GM20431 (cell line): ENCODE measurements around the gene STAM2.
"Not testable (repeated sequence)": the region's sequence is repeated elsewhere in the genome, so short reads cannot be mapped to it uniquely, and the experiment has no call there.

ENCODE experiments used
- in situ Hi-C: fragments of 300-500 bp; cut with MseI, MboI; formaldehyde crosslinking; loops from one replicate; pipeline ENCODE4 v1.15.0; 2020; ENCODE audit warnings: low sequenced_read_pairs; ENCODE audit not compliant: unreplicated experiment

STAM2 gene

GRCh38 chr2:152174574-152174973 lies 989 bp downstream of the STAM2 start:
- in situ Hi-C loops = loop anchor here (10.0 kb wide), 1 partner anchor 140 kb away; no protein-coding TSS in a partner anchor

DNA sequence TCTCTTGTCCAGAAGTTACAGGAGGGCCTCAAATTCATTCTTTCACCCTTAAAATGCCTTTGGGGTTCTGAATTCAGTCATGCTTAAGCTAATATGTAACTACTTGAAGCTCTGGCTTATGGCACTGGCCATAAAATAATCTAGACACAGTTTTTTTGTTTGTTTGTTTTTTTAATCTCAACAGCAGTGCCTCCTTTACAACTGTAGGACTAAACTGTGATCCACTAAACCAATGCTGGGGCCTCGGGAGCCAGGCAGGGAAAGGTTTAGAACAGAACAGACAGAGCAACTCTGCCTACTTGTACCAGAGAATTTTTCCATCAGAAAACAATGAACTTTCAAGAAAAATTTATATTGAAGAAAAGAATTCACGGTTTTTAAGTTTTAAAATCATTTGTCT lies 1.7 kb downstream of the STAM2 start:
- in situ Hi-C loops = loop anchor here (10.0 kb wide), 1 partner anchor 139 kb away; no protein-coding TSS in a partner anchor

DNA sequence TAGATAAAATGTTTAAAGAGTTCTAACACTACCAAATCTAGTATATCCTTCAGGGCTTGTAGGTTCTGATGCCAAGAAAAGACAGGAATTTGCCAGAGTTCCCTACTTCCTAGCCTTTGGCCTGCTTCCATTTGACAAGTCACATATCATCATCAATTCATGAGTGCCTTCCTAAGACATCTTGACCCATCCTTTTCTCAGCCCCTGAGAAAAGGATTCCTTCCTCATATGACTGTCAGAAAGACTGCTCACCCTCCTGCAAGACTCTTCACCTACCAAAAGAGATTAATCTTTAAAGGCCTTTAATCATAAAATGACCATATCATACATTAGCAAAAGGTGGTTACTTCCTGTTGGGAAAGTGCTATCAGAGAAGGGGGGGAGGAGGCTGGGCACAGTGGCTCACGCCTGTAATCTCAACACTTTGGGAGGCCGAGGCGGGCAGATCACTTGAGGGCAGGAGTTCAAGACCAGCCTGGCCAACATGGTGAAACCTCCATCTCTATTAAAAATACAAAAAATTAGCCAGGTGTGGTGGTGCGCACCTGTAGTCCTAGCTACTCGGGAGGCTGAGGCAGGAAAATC lies 3.3 kb downstream of the STAM2 start:
- in situ Hi-C loops = loop anchor here (10.0 kb wide), 1 partner anchor 137 kb away; no protein-coding TSS in a partner anchor

- in situ Hi-C loops = loop anchor here (10.0 kb wide), 1 partner anchor 137 kb away; no protein-coding TSS in a partner anchor
Observed at GRCh38 chr2:152171718-152172117, 3.8 kb downstream of the STAM2 start.

GRCh38 chr2:152169158-152169557 lies 6.4 kb downstream of the STAM2 start:
- in situ Hi-C loops = not testable (repeated sequence)

DNA sequence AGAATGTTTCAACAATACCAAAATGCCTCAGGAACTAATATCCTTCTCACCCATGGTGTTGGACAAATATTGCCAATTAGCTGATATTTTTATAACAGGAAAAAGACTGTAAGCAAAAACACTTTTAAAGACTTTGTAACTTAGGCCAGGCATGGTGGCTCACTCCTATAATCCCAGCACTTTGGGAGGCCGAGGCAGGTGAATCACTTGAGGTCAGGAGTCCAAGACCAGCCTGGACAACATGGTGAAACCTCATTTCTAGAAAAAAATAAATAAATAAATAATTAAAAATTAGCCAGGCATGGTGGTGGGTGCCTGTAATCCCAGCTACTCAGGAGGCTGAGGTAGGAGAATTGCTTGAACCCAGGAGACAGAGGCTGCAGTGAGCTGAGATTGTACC lies 8.1 kb downstream of the STAM2 start:
- in situ Hi-C loops = not testable (repeated sequence)

DNA sequence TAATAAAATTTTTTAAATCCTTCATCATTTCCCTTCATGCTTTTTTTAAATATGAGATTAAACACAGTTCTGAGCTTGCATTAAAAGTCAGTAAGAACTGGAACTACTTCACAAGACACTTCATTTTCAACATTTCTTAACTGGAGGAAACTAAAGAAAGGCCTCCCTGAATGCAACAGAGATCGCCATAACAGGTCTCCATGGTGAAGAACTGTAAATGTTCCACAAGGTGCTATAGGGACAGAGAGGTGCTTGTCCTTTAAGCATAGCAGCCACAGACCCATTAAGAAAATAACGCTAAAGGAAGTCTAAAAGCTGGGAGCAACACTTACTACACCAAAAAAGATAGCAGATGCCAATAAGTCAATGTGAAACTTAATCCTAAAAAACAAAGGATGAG lies 8.5 kb downstream of the STAM2 start:
- in situ Hi-C loops = no loop called here

GRCh38 chr2:152166633-152167032 lies 8.9 kb downstream of the STAM2 start:
- in situ Hi-C loops = no loop called here

GRCh38 chr2:152165780-152166179 lies 9.8 kb downstream of the STAM2 start:
- in situ Hi-C loops = no loop called here

DNA sequence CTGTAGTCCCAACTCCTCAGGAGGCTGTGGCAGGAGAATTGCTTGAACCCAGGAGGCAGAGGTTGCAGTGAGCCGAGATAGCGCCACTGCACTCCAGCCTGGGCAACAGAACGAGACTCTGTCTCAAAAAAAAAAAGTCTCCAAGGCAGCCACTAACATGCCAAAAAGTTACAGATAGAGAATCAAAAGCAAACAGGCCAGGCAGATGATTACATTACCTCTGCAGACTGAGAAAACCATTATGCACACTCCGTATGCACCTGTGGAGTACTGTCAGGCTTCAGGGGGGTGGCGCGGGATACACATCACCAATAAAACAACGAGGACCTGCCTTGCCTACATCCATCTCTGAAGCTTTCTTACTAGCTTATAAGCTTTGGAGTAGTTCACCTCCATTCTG lies 10.3 kb downstream of the STAM2 start:
- in situ Hi-C loops = no loop called here

GRCh38 chr2:152163669-152164068 lies 11.9 kb downstream of the STAM2 start:
- in situ Hi-C loops = not testable (repeated sequence)

GRCh38 chr2:152162141-152162540 lies 13.4 kb downstream of the STAM2 start:
- in situ Hi-C loops = no loop called here

DNA sequence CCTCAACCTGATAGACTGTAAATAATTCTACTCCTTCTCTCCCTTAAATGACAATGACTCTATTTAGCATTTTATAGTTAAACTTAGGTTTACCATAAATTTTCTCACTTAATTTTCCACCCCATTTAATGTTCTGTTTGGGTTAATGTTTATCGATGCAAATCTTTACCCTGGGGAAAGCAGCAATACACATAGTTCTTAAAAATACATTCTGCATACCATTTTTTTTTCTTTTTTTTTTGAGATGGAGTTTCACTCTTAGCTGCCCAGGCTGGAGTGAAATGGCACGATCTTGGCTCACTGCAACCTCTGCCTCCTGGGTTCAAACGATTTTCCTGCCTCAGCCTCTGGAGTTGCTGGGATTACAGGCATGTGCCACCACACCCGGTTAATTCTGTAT lies 14.0 kb downstream of the STAM2 start:
- in situ Hi-C loops = no loop called here

- in situ Hi-C loops = not testable (repeated sequence)
Observed at GRCh38 chr2:152160378-152160777, 15.2 kb downstream of the STAM2 start.

GRCh38 chr2:152157253-152157652 lies 18.3 kb downstream of the STAM2 start:
- in situ Hi-C loops = no loop called here

- in situ Hi-C loops = no loop called here
Observed at GRCh38 chr2:152155209-152155608, 20.4 kb downstream of the STAM2 start.

DNA sequence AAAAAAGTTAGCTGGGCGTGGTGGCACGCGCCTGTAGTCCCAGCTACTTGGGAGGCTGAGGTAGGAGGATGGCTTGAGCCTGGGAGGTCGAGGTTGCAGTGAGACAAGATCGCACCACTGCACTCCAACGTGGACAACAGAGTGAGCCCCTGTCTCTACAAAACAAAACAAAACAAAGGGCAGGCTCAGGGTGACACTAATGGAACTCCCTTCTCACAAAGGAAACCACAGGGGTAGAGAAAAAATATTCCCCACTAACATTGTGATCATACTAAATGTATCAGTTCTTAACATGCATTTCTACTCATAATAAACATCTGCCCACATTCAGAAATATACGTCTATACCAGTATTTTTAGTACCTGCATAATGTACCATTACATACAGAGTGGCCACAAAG lies 21.1 kb downstream of the STAM2 start:
- in situ Hi-C loops = no loop called here

DNA sequence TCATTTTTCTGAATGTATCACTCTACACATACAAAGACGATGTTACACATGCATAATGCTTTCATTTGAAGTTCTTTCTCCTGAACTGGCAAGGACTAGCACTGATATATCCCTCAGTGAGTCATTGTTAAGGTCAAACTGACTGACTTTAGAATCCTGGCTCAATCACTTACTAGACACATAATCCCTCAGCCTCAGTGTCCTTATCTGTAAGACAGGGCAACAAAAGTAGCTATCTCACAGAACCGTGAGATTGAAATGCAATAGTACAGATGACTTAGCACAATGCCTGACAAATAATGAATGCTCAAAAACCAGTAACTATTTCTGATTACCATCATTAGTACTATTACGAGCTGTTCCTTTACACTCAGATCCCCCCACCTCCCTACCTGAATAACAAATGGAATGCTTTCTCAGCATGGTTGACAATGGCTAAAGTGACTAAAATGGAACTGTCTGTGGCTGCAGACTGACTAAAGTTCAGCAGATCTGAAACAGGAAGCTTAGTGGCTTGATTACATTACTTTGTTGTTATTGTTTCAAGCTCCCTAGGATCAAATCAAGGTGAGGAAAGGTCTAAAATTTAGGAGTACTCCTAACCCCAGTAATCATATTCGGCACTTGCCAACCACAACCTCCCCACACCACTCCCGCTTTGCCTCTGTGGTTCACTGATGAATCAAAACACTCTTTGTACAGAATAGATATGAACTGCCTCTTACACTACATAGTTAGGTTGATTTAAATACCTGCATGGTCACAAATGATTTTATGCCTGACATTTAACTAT lies 40.9 kb downstream of the STAM2 start:
- in situ Hi-C loops = no loop called here

DNA sequence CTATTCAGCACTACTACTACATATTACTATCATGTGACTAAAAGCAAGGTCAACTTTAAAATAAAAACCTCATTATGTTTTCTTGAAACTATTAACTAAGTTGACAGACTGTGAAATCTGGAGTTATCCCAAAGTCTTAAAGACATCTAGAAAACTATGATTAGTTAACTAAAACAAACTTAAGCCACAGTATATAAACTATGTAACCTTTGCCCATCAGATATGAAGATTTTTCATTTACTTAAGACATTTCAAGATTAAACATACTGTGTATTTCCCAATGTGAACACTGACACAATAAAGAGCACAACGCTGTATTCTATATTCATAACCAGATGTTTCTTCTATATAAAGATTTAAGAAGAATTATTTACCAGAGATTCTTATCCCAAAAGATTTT lies 43.3 kb downstream of the STAM2 start:
- in situ Hi-C loops = no loop called here

GRCh38 chr2:152127628-152128027 lies 47.9 kb downstream of the STAM2 start:
- in situ Hi-C loops = no loop called here

- in situ Hi-C loops = no loop called here
Observed at GRCh38 chr2:152126664-152127063, 48.9 kb downstream of the STAM2 start.

DNA sequence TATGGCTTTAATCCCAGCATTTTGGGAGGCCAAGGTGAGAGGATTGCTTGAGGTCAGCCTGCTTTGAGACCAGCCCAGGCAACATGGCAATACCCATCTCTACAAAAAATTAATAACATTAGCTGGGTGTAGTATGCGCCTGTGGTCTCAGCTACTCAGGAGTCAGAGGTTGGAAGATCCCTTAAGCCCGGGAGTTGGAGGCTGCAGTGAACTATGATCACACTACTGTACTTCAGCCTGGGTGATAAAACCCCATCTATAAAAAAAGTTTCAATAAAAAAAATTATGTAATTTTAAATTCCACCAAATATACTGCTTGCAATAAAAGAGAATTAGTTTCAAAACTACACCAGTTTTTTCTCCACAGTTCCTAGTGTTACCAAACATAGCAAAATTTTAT lies 53.4 kb downstream of the STAM2 start:
- in situ Hi-C loops = no loop called here
